ENCODE measurements around the gene FAM237B. TPM values are rescaled to one million over a fixed set of nuclear protein-coding genes. Genes with fewer than 3 reads are reported as not detected.
"Not testable (repeated sequence)": the region's sequence is repeated elsewhere in the genome, so short reads cannot be mapped to it uniquely, and the experiment has no call there.

FAM237B gene
- total RNA-seq, 4 donors from 2014 or later: not detected

GRCh38 chr7:90345595-90346335, 24.7 kb upstream of the FAM237B start:
- TF ChIP-seq CTCF (IDR thresholded peaks at IDR 0.05) (no peak), POLR2A (IDR thresholded peaks at IDR 0.05) (no peak)
- H3K4me3 ChIP-seq (ENCODE audit: low read depth, poor library complexity, severe bottlenecking): peak overlapping the region; percentile 84
- DNase-seq (ENCODE audit: low spot score in 2 of 2): no peak
- intact Hi-C loops (cut with DNase I; ENCODE audit: low total_unique reads): no loop called here
- 4 to 5% methylated on average over 18 of the region's 18 CpGs for WGBS, 2 donors

GRCh38 chr7:90345016-90345415, 23.9 kb upstream of the FAM237B start:
- no peak overlapping the region for H3K4me3 ChIP-seq (ENCODE audit: low read depth, poor library complexity, severe bottlenecking)
- TF ChIP-seq CTCF (IDR thresholded peaks at IDR 0.05) (no peak), POLR2A (IDR thresholded peaks at IDR 0.05) (no peak)
- no peak for DNase-seq (ENCODE audit: low spot score in 2 of 2)
- intact Hi-C loops (cut with DNase I; ENCODE audit: low total_unique reads): no loop called here

GRCh38 chr7:90337106-90337505, 16.0 kb upstream of the FAM237B start:
- intact Hi-C loops (cut with DNase I; ENCODE audit: low total_unique reads): no loop called here
- TF ChIP-seq CTCF (IDR thresholded peaks at IDR 0.05): no peak
- no peak for TF ChIP-seq POLR2A (IDR thresholded peaks at IDR 0.05)
- no peak for DNase-seq (ENCODE audit: low spot score in 2 of 2)
- no peak overlapping the region for H3K4me3 ChIP-seq (ENCODE audit: low read depth, poor library complexity, severe bottlenecking)

GRCh38 chr7:90334926-90335325, 13.8 kb upstream of the FAM237B start:
- H3K4me3 ChIP-seq (ENCODE audit: low read depth, poor library complexity, severe bottlenecking); DNase-seq (ENCODE audit: low spot score in 2 of 2); intact Hi-C loops (cut with DNase I; ENCODE audit: low total_unique reads): not testable (repeated sequence)
- 83 to 94% methylated on average over 2 of the region's 2 CpGs for WGBS, 2 donors

GRCh38 chr7:90334193-90334843, 13.2 kb upstream of the FAM237B start:
- TF ChIP-seq CTCF (IDR thresholded peaks at IDR 0.05) (no peak), POLR2A (IDR thresholded peaks at IDR 0.05) (no peak)
- H3K4me3 ChIP-seq (ENCODE audit: low read depth, poor library complexity, severe bottlenecking): no peak overlapping the region
- WGBS, 2 donors: 93 to 94% methylated on average over 28 to 47 of the region's 48 CpGs

GRCh38 chr7:90326500-90326899, 5.4 kb upstream of the FAM237B start:
- 25 to 50% methylated on average over 1 of the region's 1 CpG for WGBS, 2 donors
- intact Hi-C loops (cut with DNase I; ENCODE audit: low total_unique reads): no loop called here
- no peak for DNase-seq (ENCODE audit: low spot score in 2 of 2)
- no peak overlapping the region for H3K4me3 ChIP-seq (ENCODE audit: low read depth, poor library complexity, severe bottlenecking)
- TF ChIP-seq CTCF (IDR thresholded peaks at IDR 0.05) (no peak), POLR2A (IDR thresholded peaks at IDR 0.05) (no peak)

More at GRCh38 chr7:90334193-90334843, 13.2 kb upstream of the FAM237B start:
- intact Hi-C loops (cut with DNase I; ENCODE audit: low total_unique reads): no loop called here
- no peak for DNase-seq (ENCODE audit: low spot score in 2 of 2)

Data from lower leg skin (tissue), 4 donors.